ENCODE measurements around the gene CEND1. TPM values are rescaled to one million over a fixed set of nuclear protein-coding genes. Genes with fewer than 3 reads are reported as not detected.

CEND1 gene
- total RNA-seq, 1 experiment from 2014 or later = 0.81 TPM

GRCh38 chr11:823441-824291 is 33.8 kb upstream of the CEND1 start:
- Histone ChIP-seq H4K8ac (replicated peaks; ENCODE audit: insufficient read length, low read depth, low read length) (no peak overlapping the region), H4K91ac (ENCODE audit: insufficient read length, low read depth, low read length) (no peak overlapping the region), H2AFZ (ENCODE audit: low read length) (no peak overlapping the region), H3K4me1 (ENCODE audit: insufficient read depth, low read length) (no peaks in the 10 kb centered on the region; the same call in 1 of the 2 replicates), H2BK15ac (ENCODE audit: low read depth, low read length) (no peak overlapping the region), H3K79me1 (ENCODE audit: insufficient read depth, low read depth, low read length, poor library complexity, severe bottlenecking) (no peaks in the 10 kb centered on the region), H3K23me2 (ENCODE audit: insufficient read length, low read depth, low read length, poor library complexity, severe bottlenecking) (peaks cover 12% of the 10 kb centered on the region), H2AK5ac (ENCODE audit: insufficient read length, low read length) (no peak overlapping the region), H3K14ac (ENCODE audit: insufficient read depth, low read length) (no peak overlapping the region), H3K23ac (ENCODE audit: insufficient read length, low read depth, low read length) (no peak overlapping the region), H2BK5ac (ENCODE audit: insufficient read length, low read length) (no peak overlapping the region), H2BK12ac (ENCODE audit: insufficient read length, low read depth, low read length) (no peak overlapping the region), H3K79me2 (ENCODE audit: insufficient read depth, low read length) (no peaks in the 10 kb centered on the region), H3K27me3 (ENCODE audit: insufficient read depth, low read length) (no peaks in the 10 kb centered on the region; the same call in 1 of the 2 replicates), H3K4ac (ENCODE audit: low read depth, low read length) (no peak overlapping the region), H3T11ph (ENCODE audit: low read length) (no peak overlapping the region), H3K9me3 (ENCODE audit: control insufficient read depth, low read depth, low read length) (no peaks in the 10 kb centered on the region), H3K56ac (ENCODE audit: insufficient read length, low read depth, low read length) (no peak overlapping the region), H3K9ac (ENCODE audit: extremely low read depth, insufficient read length, low read length) (no peak overlapping the region), H3K27ac (ENCODE audit: insufficient read length, low read depth, low read length) (no peak overlapping the region), H4K5ac (ENCODE audit: insufficient read length, low read depth, low read length) (no peak overlapping the region), H3K18ac (ENCODE audit: insufficient read length, low read depth, low read length) (no peak overlapping the region), H3K4me2 (ENCODE audit: insufficient read depth, insufficient read length, low read length) (no peak overlapping the region), H4K20me1 (ENCODE audit: control insufficient read depth, insufficient read depth, insufficient read length) (no peaks in the 10 kb centered on the region), H2BK20ac (ENCODE audit: low read depth, low read length, poor library complexity, severe bottlenecking) (no peak overlapping the region), H2BK120ac (ENCODE audit: low read depth, low read length, poor library complexity, severe bottlenecking) (no peak overlapping the region)
- WGBS (ENCODE audit: extremely low coverage, insufficient read length, low lambda C conversion rate) = no CpG with 5 or more reads among the region's 53 CpGs
- no peak for TF ChIP-seq CTCF (conservative IDR thresholded peaks at IDR 0.05)
- DNase-seq = no peak
- H3K27ac Mint-ChIP-seq = peak overlapping the region in 1 of 3 experiments; percentile 90; a peak in 1 of 7 replicates
- peaks cover 0 to 26% (median 13%) of the 10 kb centered on the region in 3 experiments for H3K36me3 Mint-ChIP-seq (ENCODE audit: insufficient read depth in 1 of 3, low read depth in 3 of 3)
- H3K27me3 Mint-ChIP-seq (ENCODE audit: low read depth) = peaks cover 12% of the 10 kb centered on the region
- H3K9me3 Mint-ChIP-seq = no peaks in the 10 kb centered on the region; a peak in 1 of 5 replicates
- H3K4me3 Mint-ChIP-seq = no peak overlapping the region
- peaks cover 14 to 25% of the 10 kb centered on the region in 2 experiments for H3K4me1 Mint-ChIP-seq

Measured in H9 (cell line).